ENCODE data around the gene SLC6A19. TPM values are rescaled to one million over a fixed set of nuclear protein-coding genes. Genes with fewer than 3 reads are reported as not detected.

The SLC6A19 gene
- total and polyA plus RNA-seq, 10 of the 15 experiments (the other 5 are each of a cell fraction or from before 2014, with no cell fraction given), result 0.01 to 0.03 TPM; not detected in 8

DNA sequence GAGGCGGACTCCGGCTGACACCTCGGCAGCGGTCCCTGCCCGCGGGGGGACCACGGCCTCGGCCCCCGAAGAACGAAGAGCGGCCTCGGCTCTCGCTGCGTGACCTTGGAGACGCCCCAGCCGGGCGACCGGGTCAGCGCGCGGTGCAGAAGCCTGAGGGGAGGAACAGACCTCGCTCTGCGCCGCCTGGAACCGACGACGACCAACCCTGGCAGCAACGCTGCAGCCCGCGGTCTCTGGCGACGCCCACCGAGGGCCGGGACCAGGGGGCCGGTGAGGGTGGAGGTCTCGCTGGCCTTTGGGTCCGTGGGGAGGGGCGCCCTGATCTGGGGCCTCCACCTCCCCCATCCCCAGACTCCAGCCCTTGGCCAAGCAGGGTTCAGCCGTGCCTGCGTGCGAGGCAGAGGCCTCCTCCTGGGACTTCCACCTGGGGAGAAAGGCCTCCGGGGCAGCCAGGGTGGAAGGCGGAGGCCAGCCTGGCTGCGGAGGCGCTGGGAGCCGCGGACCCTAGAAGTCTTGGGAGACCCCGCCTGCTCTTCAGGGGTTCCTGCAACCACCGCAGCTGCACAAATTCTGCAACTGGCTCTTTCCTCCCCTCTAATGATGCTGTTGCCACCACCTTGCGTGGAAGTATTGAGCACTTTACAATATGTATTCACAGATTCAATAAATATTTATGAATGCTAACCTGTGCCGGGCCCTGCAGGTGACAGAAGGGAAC lies 45.2 kb upstream of the SLC6A19 start:
- H3K9me3 ChIP-seq (replicated peaks; ENCODE audit: control insufficient read depth, insufficient read depth, low read length), result no peaks in the 10 kb centered on the region; the same call in 2 of the 3 replicates
- WGBS (ENCODE audit: insufficient coverage, insufficient replicate concordance, low lambda C conversion rate, missing lambda C conversion rate), result 40% methylated on average over 32 of the region's 51 CpGs
- ChIA-PET SMC1A (ENCODE audit: uncharacterized antibody, unreplicated experiment) (no interaction called here), POLR2A (no interaction called here), CTCF (no interaction called here), RAD21 (ENCODE audit: unreplicated experiment) (no interaction called here)
- intact Hi-C loops (cut with micrococcal nuclease; ENCODE audit: unreplicated experiment), result no loop called here
- H3K4me1 ChIP-seq (ENCODE audit: control insufficient read depth, insufficient read depth, low read length), result no peaks in the 10 kb centered on the region
- DNase-seq (ENCODE audit: low read depth, low spot score) (no peak), FAIRE-seq (no peak), ATAC-seq (no peak)
- in situ Hi-C loops (cut with MboI), result no loop called here
- no peak overlapping the region for H3K4me3 ChIP-seq
- peaks cover 0 to 3% of the 10 kb centered on the region in 2 experiments; a peak in 3 of 4 replicates for H3K27me3 ChIP-seq (replicated peaks in 1 of 2; ENCODE audit: control insufficient read depth in 2 of 2, insufficient read depth in 2 of 2, low read length in 1 of 2)
- no peaks in the 10 kb centered on the region for H3K79me2 ChIP-seq (ENCODE audit: control insufficient read depth, insufficient read depth, low read length)
- TF ChIP-seq, protein P1, sequence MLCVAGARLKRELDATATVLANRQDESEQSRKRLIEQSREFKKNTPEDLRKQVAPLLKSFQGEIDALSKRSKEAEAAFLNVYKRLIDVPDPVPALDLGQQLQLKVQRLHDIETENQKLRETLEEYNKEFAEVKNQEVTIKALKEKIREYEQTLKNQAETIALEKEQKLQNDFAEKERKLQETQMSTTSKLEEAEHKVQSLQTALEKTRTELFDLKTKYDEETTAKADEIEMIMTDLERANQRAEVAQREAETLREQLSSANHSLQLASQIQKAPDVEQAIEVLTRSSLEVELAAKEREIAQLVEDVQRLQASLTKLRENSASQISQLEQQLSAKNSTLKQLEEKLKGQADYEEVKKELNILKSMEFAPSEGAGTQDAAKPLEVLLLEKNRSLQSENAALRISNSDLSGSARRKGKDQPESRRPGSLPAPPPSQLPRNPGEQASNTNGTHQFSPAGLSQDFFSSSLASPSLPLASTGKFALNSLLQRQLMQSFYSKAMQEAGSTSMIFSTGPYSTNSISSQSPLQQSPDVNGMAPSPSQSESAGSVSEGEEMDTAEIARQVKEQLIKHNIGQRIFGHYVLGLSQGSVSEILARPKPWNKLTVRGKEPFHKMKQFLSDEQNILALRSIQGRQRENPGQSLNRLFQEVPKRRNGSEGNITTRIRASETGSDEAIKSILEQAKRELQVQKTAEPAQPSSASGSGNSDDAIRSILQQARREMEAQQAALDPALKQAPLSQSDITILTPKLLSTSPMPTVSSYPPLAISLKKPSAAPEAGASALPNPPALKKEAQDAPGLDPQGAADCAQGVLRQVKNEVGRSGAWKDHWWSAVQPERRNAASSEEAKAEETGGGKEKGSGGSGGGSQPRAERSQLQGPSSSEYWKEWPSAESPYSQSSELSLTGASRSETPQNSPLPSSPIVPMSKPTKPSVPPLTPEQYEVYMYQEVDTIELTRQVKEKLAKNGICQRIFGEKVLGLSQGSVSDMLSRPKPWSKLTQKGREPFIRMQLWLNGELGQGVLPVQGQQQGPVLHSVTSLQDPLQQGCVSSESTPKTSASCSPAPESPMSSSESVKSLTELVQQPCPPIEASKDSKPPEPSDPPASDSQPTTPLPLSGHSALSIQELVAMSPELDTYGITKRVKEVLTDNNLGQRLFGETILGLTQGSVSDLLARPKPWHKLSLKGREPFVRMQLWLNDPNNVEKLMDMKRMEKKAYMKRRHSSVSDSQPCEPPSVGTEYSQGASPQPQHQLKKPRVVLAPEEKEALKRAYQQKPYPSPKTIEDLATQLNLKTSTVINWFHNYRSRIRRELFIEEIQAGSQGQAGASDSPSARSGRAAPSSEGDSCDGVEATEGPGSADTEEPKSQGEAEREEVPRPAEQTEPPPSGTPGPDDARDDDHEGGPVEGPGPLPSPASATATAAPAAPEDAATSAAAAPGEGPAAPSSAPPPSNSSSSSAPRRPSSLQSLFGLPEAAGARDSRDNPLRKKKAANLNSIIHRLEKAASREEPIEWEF (IDR thresholded peaks at IDR 0.05; ENCODE audit: insufficient replicate concordance, low read depth, low read length), result no peak
- no peak for TF ChIP-seq SREBF1 (IDR thresholded peaks at IDR 0.05; ENCODE audit: low read length)
- TF ChIP-seq NFYB (IDR thresholded peaks at IDR 0.05; ENCODE audit: insufficient read depth, low read depth, low read length), result no peak
- TF ChIP-seq, protein P2, sequence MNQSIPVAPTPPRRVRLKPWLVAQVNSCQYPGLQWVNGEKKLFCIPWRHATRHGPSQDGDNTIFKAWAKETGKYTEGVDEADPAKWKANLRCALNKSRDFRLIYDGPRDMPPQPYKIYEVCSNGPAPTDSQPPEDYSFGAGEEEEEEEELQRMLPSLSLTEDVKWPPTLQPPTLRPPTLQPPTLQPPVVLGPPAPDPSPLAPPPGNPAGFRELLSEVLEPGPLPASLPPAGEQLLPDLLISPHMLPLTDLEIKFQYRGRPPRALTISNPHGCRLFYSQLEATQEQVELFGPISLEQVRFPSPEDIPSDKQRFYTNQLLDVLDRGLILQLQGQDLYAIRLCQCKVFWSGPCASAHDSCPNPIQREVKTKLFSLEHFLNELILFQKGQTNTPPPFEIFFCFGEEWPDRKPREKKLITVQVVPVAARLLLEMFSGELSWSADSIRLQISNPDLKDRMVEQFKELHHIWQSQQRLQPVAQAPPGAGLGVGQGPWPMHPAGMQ (IDR thresholded peaks at IDR 0.05; ENCODE audit: borderline replicate concordance), result no peak
- TF ChIP-seq CBX3 (IDR thresholded peaks at IDR 0.05; ENCODE audit: borderline replicate concordance, low read depth), result no peak
- no peak for TF ChIP-seq SUZ12 (IDR thresholded peaks at IDR 0.05; ENCODE audit: unreplicated experiment)
- TF ChIP-seq, protein P3, sequence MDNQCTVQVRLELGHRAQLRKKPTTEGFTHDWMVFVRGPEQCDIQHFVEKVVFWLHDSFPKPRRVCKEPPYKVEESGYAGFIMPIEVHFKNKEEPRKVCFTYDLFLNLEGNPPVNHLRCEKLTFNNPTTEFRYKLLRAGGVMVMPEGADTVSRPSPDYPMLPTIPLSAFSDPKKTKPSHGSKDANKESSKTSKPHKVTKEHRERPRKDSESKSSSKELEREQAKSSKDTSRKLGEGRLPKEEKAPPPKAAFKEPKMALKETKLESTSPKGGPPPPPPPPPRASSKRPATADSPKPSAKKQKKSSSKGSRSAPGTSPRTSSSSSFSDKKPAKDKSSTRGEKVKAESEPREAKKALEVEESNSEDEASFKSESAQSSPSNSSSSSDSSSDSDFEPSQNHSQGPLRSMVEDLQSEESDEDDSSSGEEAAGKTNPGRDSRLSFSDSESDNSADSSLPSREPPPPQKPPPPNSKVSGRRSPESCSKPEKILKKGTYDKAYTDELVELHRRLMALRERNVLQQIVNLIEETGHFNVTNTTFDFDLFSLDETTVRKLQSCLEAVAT (IDR thresholded peaks at IDR 0.05), result no peak
- TF ChIP-seq RBBP5 (conservative IDR thresholded peaks at IDR 0.05), result no peak
- TF ChIP-seq ZNF217 (IDR thresholded peaks at IDR 0.05), result no peak
- no peaks in the 10 kb centered on the region for H3K36me3 ChIP-seq (ENCODE audit: control insufficient read depth in 2 of 2, insufficient read depth in 2 of 2, low read length in 1 of 2)
- H4K20me1 ChIP-seq (ENCODE audit: control insufficient read depth, insufficient read depth), result no peaks in the 10 kb centered on the region
- no peak overlapping the region for H3K4me2 ChIP-seq (ENCODE audit: control insufficient read depth, insufficient read depth)
- H2AFZ ChIP-seq (ENCODE audit: control insufficient read depth, low read depth, low read length), result no peak overlapping the region
- no peak overlapping the region for H3K9ac ChIP-seq (ENCODE audit: control insufficient read depth, insufficient read depth, low read length)
- H3K27ac ChIP-seq (ENCODE audit: control insufficient read depth, insufficient read depth), result no peak overlapping the region
- no TSS peak for BruUV-seq (replicated peaks)

Data from GM12878 (cell line).